ENCODE measurements around the gene SLC29A3.

SLC29A3 gene

DNA sequence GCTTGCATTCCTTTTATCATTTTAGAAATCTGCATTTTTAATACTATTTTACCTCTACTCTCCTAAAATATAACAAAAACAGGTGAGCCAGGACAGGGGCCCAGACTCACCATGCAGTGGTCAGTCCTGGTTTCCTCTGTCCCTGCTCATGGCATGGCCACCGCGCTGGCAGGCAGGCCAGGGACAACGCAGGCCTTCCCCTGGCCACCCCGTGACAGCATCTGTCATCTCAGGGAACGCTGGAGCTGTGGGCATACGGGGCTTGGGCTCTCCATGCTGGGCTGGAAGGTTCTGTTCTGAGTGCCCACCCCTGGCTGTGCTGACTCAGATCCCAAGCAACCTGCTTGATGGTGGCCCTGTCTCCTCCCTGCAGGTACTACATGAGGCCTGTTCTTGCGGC lies 42.5 kb downstream of the SLC29A3 start:
- no peak overlapping the region for H2AFZ ChIP-seq (ENCODE audit: low read depth, low read length, severe bottlenecking)
- H3K9me2 ChIP-seq (replicated peaks; ENCODE audit: insufficient read depth, low read length), result no peaks in the 10 kb centered on the region
- no peaks in the 10 kb centered on the region for H3K9me3 ChIP-seq (ENCODE audit: insufficient read depth, low read length)
- no peak overlapping the region for H3K4me2 ChIP-seq (ENCODE audit: low read depth, low read length, poor library complexity, severe bottlenecking)
- H3K36me3 ChIP-seq (ENCODE audit: low read length), result no peaks in the 10 kb centered on the region
- H3K4me3 ChIP-seq (ENCODE audit: insufficient read depth, low read length, poor library complexity, severe bottlenecking), result no peak overlapping the region
- no peak overlapping the region for H3K9ac ChIP-seq (ENCODE audit: low read length)
- H3K27ac ChIP-seq (ENCODE audit: low read depth, low read length), result no peak overlapping the region
- H3K27me3 ChIP-seq (ENCODE audit: low read length), result no peaks in the 10 kb centered on the region
- H3F3A ChIP-seq (ENCODE audit: insufficient read depth), result no peaks in the 10 kb centered on the region
- H4K20me1 ChIP-seq (ENCODE audit: low read depth, low read length), result no peaks in the 10 kb centered on the region
- TF ChIP-seq CTCF (IDR thresholded peaks at IDR 0.05; ENCODE audit: insufficient read depth, low read length, poor library complexity, severe bottlenecking), result no peak
- TF ChIP-seq EZH2phosphoT487 (conservative IDR thresholded peaks at IDR 0.05; ENCODE audit: low read length), result no peak
- no peaks in the 10 kb centered on the region for H3K79me2 ChIP-seq (ENCODE audit: insufficient read depth, low read length)

DNA sequence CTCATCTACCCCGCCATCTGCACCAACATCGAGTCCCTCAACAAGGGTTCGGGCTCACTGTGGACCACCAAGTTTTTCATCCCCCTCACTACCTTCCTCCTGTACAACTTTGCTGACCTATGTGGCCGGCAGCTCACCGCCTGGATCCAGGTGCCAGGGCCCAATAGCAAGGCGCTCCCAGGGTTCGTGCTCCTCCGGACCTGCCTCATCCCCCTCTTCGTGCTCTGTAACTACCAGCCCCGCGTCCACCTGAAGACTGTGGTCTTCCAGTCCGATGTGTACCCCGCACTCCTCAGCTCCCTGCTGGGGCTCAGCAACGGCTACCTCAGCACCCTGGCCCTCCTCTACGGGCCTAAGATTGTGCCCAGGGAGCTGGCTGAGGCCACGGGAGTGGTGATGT lies 43.1 kb downstream of the SLC29A3 start:
- Histone ChIP-seq H3K9me2 (replicated peaks; ENCODE audit: insufficient read depth, low read length) (no peaks in the 10 kb centered on the region), H3K4me3 (ENCODE audit: insufficient read depth, low read length, poor library complexity, severe bottlenecking) (no peak overlapping the region), H3F3A (ENCODE audit: insufficient read depth) (no peaks in the 10 kb centered on the region), H3K9ac (ENCODE audit: low read length) (no peak overlapping the region), H3K79me2 (ENCODE audit: insufficient read depth, low read length) (no peaks in the 10 kb centered on the region), H3K27ac (ENCODE audit: low read depth, low read length) (no peak overlapping the region), H2AFZ (ENCODE audit: low read depth, low read length, severe bottlenecking) (no peak overlapping the region), H3K9me3 (ENCODE audit: insufficient read depth, low read length) (no peaks in the 10 kb centered on the region), H4K20me1 (ENCODE audit: low read depth, low read length) (no peaks in the 10 kb centered on the region), H3K4me2 (ENCODE audit: low read depth, low read length, poor library complexity, severe bottlenecking) (no peak overlapping the region), H3K27me3 (ENCODE audit: low read length) (no peaks in the 10 kb centered on the region), H3K36me3 (ENCODE audit: low read length) (no peaks in the 10 kb centered on the region)
- no peak for TF ChIP-seq CTCF (IDR thresholded peaks at IDR 0.05; ENCODE audit: insufficient read depth, low read length, poor library complexity, severe bottlenecking)
- TF ChIP-seq EZH2phosphoT487 (conservative IDR thresholded peaks at IDR 0.05; ENCODE audit: low read length), result no peak

- Histone ChIP-seq H3K9me3 (ENCODE audit: insufficient read depth, low read length) (no peaks in the 10 kb centered on the region), H3K36me3 (ENCODE audit: low read length) (no peaks in the 10 kb centered on the region), H3K27ac (ENCODE audit: low read depth, low read length) (no peak overlapping the region), H3K4me3 (ENCODE audit: insufficient read depth, low read length, poor library complexity, severe bottlenecking) (no peak overlapping the region), H4K20me1 (ENCODE audit: low read depth, low read length) (no peaks in the 10 kb centered on the region), H2AFZ (ENCODE audit: low read depth, low read length, severe bottlenecking) (no peak overlapping the region), H3K79me2 (ENCODE audit: insufficient read depth, low read length) (no peaks in the 10 kb centered on the region), H3K4me2 (ENCODE audit: low read depth, low read length, poor library complexity, severe bottlenecking) (no peak overlapping the region), H3K9me2 (replicated peaks; ENCODE audit: insufficient read depth, low read length) (no peaks in the 10 kb centered on the region), H3K9ac (ENCODE audit: low read length) (no peak overlapping the region), H3F3A (ENCODE audit: insufficient read depth) (no peaks in the 10 kb centered on the region), H3K27me3 (ENCODE audit: low read length) (no peaks in the 10 kb centered on the region)
- TF ChIP-seq EZH2phosphoT487 (conservative IDR thresholded peaks at IDR 0.05; ENCODE audit: low read length) (no peak), CTCF (IDR thresholded peaks at IDR 0.05; ENCODE audit: insufficient read depth, low read length, poor library complexity, severe bottlenecking) (no peak)
These were observed 44.9 kb downstream of the SLC29A3 start for GRCh38 chr10:71363936-71364335.

DNA sequence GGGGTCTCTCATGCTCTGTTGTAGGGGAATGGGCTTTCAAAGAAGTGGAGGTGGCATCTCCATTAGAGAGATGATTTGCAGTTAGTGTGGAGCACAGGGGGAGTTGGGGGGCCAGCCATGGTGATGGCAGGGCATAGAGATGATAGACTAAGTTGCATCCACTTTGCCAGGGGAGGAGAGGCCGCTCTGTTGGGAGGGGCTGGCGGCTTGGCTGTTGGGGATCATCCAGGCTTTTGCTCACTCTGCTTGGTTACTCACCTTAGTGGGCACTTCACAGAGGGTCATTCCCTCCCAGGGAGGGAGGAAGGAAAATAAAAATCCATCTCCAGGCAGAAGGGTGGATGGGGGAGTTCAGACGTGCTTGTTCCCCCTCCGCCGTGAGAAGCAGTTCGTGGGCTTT lies 46.3 kb downstream of the SLC29A3 start:
- H2AFZ ChIP-seq (ENCODE audit: low read depth, low read length, severe bottlenecking), result no peak overlapping the region
- H3K27me3 ChIP-seq (ENCODE audit: low read length), result no peaks in the 10 kb centered on the region
- H3K36me3 ChIP-seq (ENCODE audit: low read length), result no peaks in the 10 kb centered on the region
- no peaks in the 10 kb centered on the region for H4K20me1 ChIP-seq (ENCODE audit: low read depth, low read length)
- H3F3A ChIP-seq (ENCODE audit: insufficient read depth), result no peaks in the 10 kb centered on the region
- no peak overlapping the region for H3K9ac ChIP-seq (ENCODE audit: low read length)
- no peak for TF ChIP-seq EZH2phosphoT487 (conservative IDR thresholded peaks at IDR 0.05; ENCODE audit: low read length)
- TF ChIP-seq CTCF (IDR thresholded peaks at IDR 0.05; ENCODE audit: insufficient read depth, low read length, poor library complexity, severe bottlenecking), result no peak
- no peak overlapping the region for H3K27ac ChIP-seq (ENCODE audit: low read depth, low read length)
- no peak overlapping the region for H3K4me2 ChIP-seq (ENCODE audit: low read depth, low read length, poor library complexity, severe bottlenecking)
- H3K4me3 ChIP-seq (ENCODE audit: insufficient read depth, low read length, poor library complexity, severe bottlenecking), result no peak overlapping the region
- H3K9me2 ChIP-seq (replicated peaks; ENCODE audit: insufficient read depth, low read length), result no peaks in the 10 kb centered on the region
- H3K9me3 ChIP-seq (ENCODE audit: insufficient read depth, low read length), result no peaks in the 10 kb centered on the region
- no peaks in the 10 kb centered on the region for H3K79me2 ChIP-seq (ENCODE audit: insufficient read depth, low read length)
